CD8-positive, alpha-beta memory T cell (primary cell): ENCODE data around the gene RPL18. TPM values are rescaled to one million over a fixed set of nuclear protein-coding genes. Genes with fewer than 3 reads are reported as not detected.

Experiments used
- CTCF ChIA-PET: fragments of 350-600 bp; sonication (Branson Sonifier 250); formaldehyde crosslinking; loops from one replicate; lab custom pipeline; 2021; ENCODE audit warnings: antibody characterized with exemption; lab: Charles Lee
- POLR2A ChIA-PET: fragments of 350-600 bp; sonication (Branson Sonifier 250); formaldehyde crosslinking; loops from one replicate; lab custom pipeline; 2021; ENCODE audit warnings: antibody characterized with exemption; lab: Charles Lee
- DNase-seq, 5 donors: peaks; one replicate each; pipeline versions ENCODE4 v3.0.0 to v3.0.0-alpha.2; 2020 to 2022; ENCODE audit warnings: mixed read lengths in 1 of 5
- H3K27ac ChIP-seq: one replicate; pipeline ENCODE4 v1.7.0; 2013; ENCODE audit warnings: low read depth, mild to moderate bottlenecking, low read length, moderate library complexity
- H3K27me3 ChIP-seq: 2 replicates; pipeline ENCODE4 v1.7.0; 2013; ENCODE audit warnings: low read length, mild to moderate bottlenecking; ENCODE audit not compliant: insufficient read depth, poor library complexity, severe bottlenecking
- H3K36me3 ChIP-seq: 2 replicates; pipeline ENCODE4 v1.7.0; 2013; ENCODE audit warnings: mild to moderate bottlenecking, low read length, moderate library complexity; ENCODE audit not compliant: insufficient read depth
- H3K4me1 ChIP-seq: 2 replicates; pipeline ENCODE4 v1.7.0; 2013; ENCODE audit warnings: mild to moderate bottlenecking, low read length, moderate library complexity; ENCODE audit not compliant: insufficient read depth
- H3K4me3 ChIP-seq: 2 replicates; pipeline ENCODE4 v1.7.0; 2013; ENCODE audit warnings: mild to moderate bottlenecking, low read length
- H3K9me3 ChIP-seq: 2 replicates; pipeline ENCODE4 v1.7.0; 2013; ENCODE audit warnings: mild to moderate bottlenecking, low read length
- H3K27ac Mint-ChIP-seq, 8 donors: one replicate each; pipeline ENCODE4 v1.8.0; 2020 to 2021; ENCODE audit warnings: mixed read lengths in 8 of 8, mild to moderate bottlenecking in 6 of 8, inconsistent platforms in 3 of 8, moderate library complexity in 3 of 8
- H3K27me3 Mint-ChIP-seq, 2 donors: one replicate each; pipeline ENCODE4 v1.8.0; 2020 to 2021; ENCODE audit warnings: mixed read lengths in 2 of 2, mild to moderate bottlenecking in 1 of 2, moderate library complexity in 1 of 2
- H3K36me3 Mint-ChIP-seq, 3 donors: one replicate each; pipeline ENCODE4 v1.8.0; 2020 to 2021; ENCODE audit warnings: mixed read lengths in 3 of 3, inconsistent platforms in 1 of 3, mild to moderate bottlenecking in 1 of 3
- H3K4me1 Mint-ChIP-seq, 3 donors: one replicate each; pipeline ENCODE4 v1.8.0; 2020 to 2021; ENCODE audit warnings: mixed read lengths in 3 of 3, inconsistent platforms in 1 of 3, mild to moderate bottlenecking in 1 of 3
- H3K4me3 Mint-ChIP-seq, 7 donors: one replicate each; pipeline ENCODE4 v1.8.0; 2020 to 2021; ENCODE audit warnings: mixed read lengths in 7 of 7, mild to moderate bottlenecking in 6 of 7, moderate library complexity in 4 of 7, inconsistent platforms in 2 of 7
- H3K9me3 Mint-ChIP-seq, 5 donors: one replicate each; pipeline ENCODE4 v1.8.0; 2020 to 2022; ENCODE audit warnings: mixed read lengths in 5 of 5, mild to moderate bottlenecking in 3 of 5, moderate library complexity in 2 of 5, inconsistent platforms in 1 of 5
- polyA plus RNA-seq: library from polyadenylated mRNA; unstranded; fragments of 300-500 nt; fragmentation: Illumina TruSeq; gene quantifications from one replicate; pipeline ENCODE4 v1.2.3, GENCODE V29; 2021
- total RNA-seq, 2 experiments: library from RNA; stranded (reverse); gene quantifications; one replicate each; pipeline ENCODE4 v1.2.3, GENCODE V29; 2021

The RPL18 gene
- total and polyA plus RNA-seq, 3 experiments from 2014 or later = 1,778 to 1,821 (median 1,810) TPM

- CTCF ChIA-PET = interaction anchor here (0.6 to 3.4 kb wide), 10 partner anchors 9 to 273 kb away, joined by 3 to 22 read pairs (median 5); partner anchors contain the start of genes DBP, RPL18 and SPHK2
These were observed 9.3 kb downstream of the RPL18 start for GRCh38 chr19:48609571-48610108.

GRCh38 chr19:48608798-48609263 is 10.1 kb downstream of the RPL18 start:
- Histone ChIP-seq H3K27me3 (no peaks in the 10 kb centered on the region), H3K4me1 (peaks cover 7% of the 10 kb centered on the region), H3K9me3 (no peaks in the 10 kb centered on the region), H3K36me3 (no peaks in the 10 kb centered on the region), H3K27ac (no peak overlapping the region), H3K4me3 (no peak overlapping the region)
- H3K27ac Mint-ChIP-seq = peak overlapping the region in 5 of 8 donors; percentile 50 to 74 (median 51)
- H3K4me3 Mint-ChIP-seq = peak overlapping the region in 2 of 7 donors; percentile 44 to 48
- H3K27me3 Mint-ChIP-seq = no peaks in the 10 kb centered on the region
- POLR2A ChIA-PET = interaction anchor here (0.6 to 0.8 kb wide), 3 partner anchors 11 to 103 kb away, joined by 3 to 4 read pairs (median 3); partner anchors contain the start of gene SPHK2
- peak in 2 of 5 donors; percentile 36 to 38 for DNase-seq
- CTCF ChIA-PET = interaction anchor here (0.6 to 3.4 kb wide), 12 partner anchors 9 to 357 kb away, joined by 3 to 22 read pairs (median 5); partner anchors contain the start of genes DBP, RPL18 and SPHK2
- H3K36me3 Mint-ChIP-seq = peaks cover 0 to 2% (median 0%) of the 10 kb centered on the region in 3 donors
- H3K9me3 Mint-ChIP-seq = no peaks in the 10 kb centered on the region
- H3K4me1 Mint-ChIP-seq = peaks cover 4 to 6% (median 5%) of the 10 kb centered on the region in 3 donors

More at GRCh38 chr19:48609571-48610108, 9.3 kb downstream of the RPL18 start:
- Histone ChIP-seq H3K4me3 (no peak overlapping the region), H3K36me3 (no peaks in the 10 kb centered on the region), H3K9me3 (no peaks in the 10 kb centered on the region), H3K4me1 (peaks cover 7% of the 10 kb centered on the region), H3K27ac (no peak overlapping the region), H3K27me3 (no peaks in the 10 kb centered on the region)
- Mint-ChIP-seq H3K4me1 (peaks cover 4 to 6% (median 5%) of the 10 kb centered on the region in 3 donors), H3K27ac (no peak overlapping the region), H3K27me3 (no peaks in the 10 kb centered on the region), H3K36me3 (peaks cover 0 to 6% (median 2%) of the 10 kb centered on the region in 3 donors), H3K4me3 (no peak overlapping the region), H3K9me3 (no peaks in the 10 kb centered on the region)
- POLR2A ChIA-PET = interaction anchor here (0.6 kb wide), 2 partner anchors 12 to 107 kb away, joined by 3 to 8 read pairs; no protein-coding TSS in a partner anchor
- DNase-seq = no peak

- no peaks in the 10 kb centered on the region for H3K9me3 Mint-ChIP-seq
- ChIA-PET POLR2A (no interaction called here), CTCF (interaction anchor here (0.8 to 2.0 kb wide), 4 partner anchors 12 to 30 kb away, joined by 3 to 6 read pairs (median 4); partner anchors contain the start of genes RPL18 and SPHK2)
- H3K4me3 Mint-ChIP-seq = no peak overlapping the region
- Histone ChIP-seq H3K27ac (no peak overlapping the region), H3K27me3 (no peaks in the 10 kb centered on the region), H3K4me1 (peaks cover 7% of the 10 kb centered on the region), H3K9me3 (no peaks in the 10 kb centered on the region), H3K36me3 (no peaks in the 10 kb centered on the region), H3K4me3 (no peak overlapping the region)
- no peak overlapping the region for H3K27ac Mint-ChIP-seq
- H3K4me1 Mint-ChIP-seq = peaks cover 4 to 6% (median 5%) of the 10 kb centered on the region in 3 donors
- no peaks in the 10 kb centered on the region for H3K27me3 Mint-ChIP-seq
- DNase-seq = no peak
- H3K36me3 Mint-ChIP-seq = no peaks in the 10 kb centered on the region
These were observed 11.6 kb downstream of the RPL18 start for GRCh38 chr19:48607359-48607755.

- Mint-ChIP-seq H3K27me3 (no peaks in the 10 kb centered on the region), H3K9me3 (no peaks in the 10 kb centered on the region), H3K36me3 (no peaks in the 10 kb centered on the region), H3K27ac (no peak within 1 kb of the TSS), H3K4me1 (peaks cover 4 to 6% (median 5%) of the 10 kb centered on the region in 3 donors), H3K4me3 (no peak within 1 kb of the TSS)
- Histone ChIP-seq H3K27ac (no peak within 1 kb of the TSS), H3K4me1 (peaks cover 7% of the 10 kb centered on the region), H3K36me3 (no peaks in the 10 kb centered on the region), H3K4me3 (no peak within 1 kb of the TSS), H3K9me3 (no peaks in the 10 kb centered on the region), H3K27me3 (no peaks in the 10 kb centered on the region)
- DNase-seq = no peak
- ChIA-PET CTCF (interaction anchor here (0.6 to 1.7 kb wide), 4 partner anchors 12 to 275 kb away, joined by 3 to 4 read pairs (median 4); partner anchors contain the start of genes RPL18 and SPHK2), POLR2A (no interaction called here)
These were observed 12.3 kb downstream of the RPL18 start, which contains the start of gene SPACA4 for GRCh38 chr19:48606463-48607358. SPACA4 (plus strand) TSS chr19:48606742; CDS start chr19:48606979, 237 bp downstream.

- ChIA-PET CTCF (no interaction called here), POLR2A (no interaction called here)
- Histone ChIP-seq H3K9me3 (no peaks in the 10 kb centered on the region), H3K27me3 (no peaks in the 10 kb centered on the region), H3K4me3 (no peak overlapping the region), H3K4me1 (peaks cover 4% of the 10 kb centered on the region), H3K36me3 (no peaks in the 10 kb centered on the region), H3K27ac (no peak overlapping the region)
- Mint-ChIP-seq H3K9me3 (no peaks in the 10 kb centered on the region), H3K4me3 (no peak overlapping the region), H3K27me3 (no peaks in the 10 kb centered on the region), H3K27ac (no peak overlapping the region), H3K36me3 (no peaks in the 10 kb centered on the region), H3K4me1 (peaks cover 3 to 4% (median 3%) of the 10 kb centered on the region in 3 donors)
- no peak for DNase-seq
These were observed 15.1 kb downstream of the RPL18 start for GRCh38 chr19:48603850-48604249.

GRCh38 chr19:48603449-48603848 is 15.5 kb downstream of the RPL18 start:
- H3K27ac Mint-ChIP-seq = no peak overlapping the region

GRCh38 chr19:48603001-48603400 is 16.0 kb downstream of the RPL18 start:
- no peak overlapping the region for H3K4me3 Mint-ChIP-seq
- Histone ChIP-seq H3K36me3 (no peaks in the 10 kb centered on the region), H3K4me1 (no peaks in the 10 kb centered on the region), H3K9me3 (no peaks in the 10 kb centered on the region), H3K27me3 (no peaks in the 10 kb centered on the region), H3K4me3 (no peak overlapping the region), H3K27ac (no peak overlapping the region)
- no peak overlapping the region for H3K27ac Mint-ChIP-seq
- no peak for DNase-seq
- no peaks in the 10 kb centered on the region for H3K9me3 Mint-ChIP-seq
- H3K36me3 Mint-ChIP-seq = no peaks in the 10 kb centered on the region
- ChIA-PET CTCF (interaction anchor here (1.1 kb wide), 1 partner anchor 14 kb away, joined by 3 read pairs; no protein-coding TSS in a partner anchor), POLR2A (no interaction called here)
- peaks cover 0 to 4% of the 10 kb centered on the region in 2 donors for H3K27me3 Mint-ChIP-seq
- no peaks in the 10 kb centered on the region for H3K4me1 Mint-ChIP-seq

More at GRCh38 chr19:48603449-48603848, 15.5 kb downstream of the RPL18 start:
- H3K9me3 Mint-ChIP-seq = no peaks in the 10 kb centered on the region
- H3K9me3 ChIP-seq = no peaks in the 10 kb centered on the region
- no peaks in the 10 kb centered on the region for H3K36me3 Mint-ChIP-seq
- no peak overlapping the region for H3K27ac ChIP-seq
- H3K4me3 Mint-ChIP-seq = no peak overlapping the region
- H3K4me1 Mint-ChIP-seq = no peaks in the 10 kb centered on the region
- H3K27me3 ChIP-seq = no peaks in the 10 kb centered on the region
- no peaks in the 10 kb centered on the region for H3K4me1 ChIP-seq
- POLR2A ChIA-PET = no interaction called here
- CTCF ChIA-PET = no interaction called here
- no peak for DNase-seq
- H3K36me3 ChIP-seq = no peaks in the 10 kb centered on the region
- peaks cover 0 to 4% of the 10 kb centered on the region in 2 donors for H3K27me3 Mint-ChIP-seq
- H3K4me3 ChIP-seq = no peak overlapping the region
